GM18507 (cell line): ENCODE results near the gene XYLB.
"Not testable (repeated sequence)": the region's sequence is repeated elsewhere in the genome, so short reads cannot be mapped to it uniquely, and the experiment has no call there.

Experiments
- DNase-seq: peaks from one replicate; pipeline ENCODE4 v3.0.0; 2011; ENCODE audit warnings: low read depth; ENCODE audit not compliant: insufficient read length; ENCODE audit errors: extremely low spot score
- FAIRE-seq: peaks from 2 replicates; lab custom pipeline; 2011; peaks lifted over from hg19 to GRCh38; lab: Jason Lieb, UNC

The XYLB gene

DNA sequence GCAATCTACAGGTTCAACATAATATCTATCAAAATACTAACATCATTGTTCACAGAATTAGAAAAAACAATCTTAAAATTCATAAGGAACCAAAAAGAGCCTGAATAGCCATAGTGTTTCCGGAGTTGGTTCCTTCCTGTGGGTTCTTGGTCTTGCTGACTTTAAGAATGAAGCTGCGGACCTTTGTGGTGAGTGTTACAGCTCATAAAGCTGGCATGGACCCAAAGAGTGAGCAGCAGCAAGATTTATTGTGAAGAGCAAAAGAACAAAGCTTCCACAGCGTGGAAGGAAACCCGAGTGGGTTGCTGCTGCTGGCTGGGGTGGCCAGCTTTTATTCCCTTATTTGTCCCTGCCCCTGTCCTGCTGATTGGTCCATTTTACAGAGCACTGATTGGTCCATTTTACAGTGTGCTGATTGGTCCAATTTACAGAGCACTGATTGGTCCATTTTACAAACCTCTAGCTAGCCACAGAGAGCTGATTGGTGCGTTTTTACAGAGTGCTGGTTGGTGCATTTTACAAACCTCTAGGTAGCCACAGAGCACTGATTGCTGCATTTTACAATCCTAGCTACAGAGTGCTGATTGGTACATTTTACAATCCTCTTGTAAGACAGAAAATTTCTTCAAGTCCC is 92.0 kb downstream of the XYLB start:
- peak; percentile 5 for FAIRE-seq
- DNase-seq = not testable (repeated sequence)

DNA sequence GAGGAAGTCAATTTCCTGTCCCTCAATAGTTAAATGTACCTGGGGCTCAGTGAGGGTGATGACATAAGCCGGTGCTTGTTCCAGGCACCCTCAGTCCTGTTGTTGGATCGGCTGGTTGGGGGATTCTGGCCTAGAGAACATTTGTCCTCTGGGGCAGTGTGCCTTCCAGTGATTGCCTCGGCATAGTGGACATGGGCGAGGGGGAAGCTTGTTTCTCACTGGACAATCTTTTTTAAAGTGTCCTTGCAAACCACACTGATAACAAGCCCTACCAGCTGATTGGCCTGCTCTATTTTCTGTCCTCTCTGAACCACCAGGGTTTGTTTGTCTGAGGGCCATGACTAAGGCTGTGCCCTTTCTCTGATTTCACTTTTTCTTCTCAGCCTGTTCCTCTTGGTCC is 96.6 kb downstream of the XYLB start:
- DNase-seq, FAIRE-seq: not testable (repeated sequence)

- FAIRE-seq (no peak), DNase-seq (no peak)
Measured at GRCh38 chr3:38446085-38446686, 99.6 kb downstream of the XYLB start.

- FAIRE-seq = no peak
- DNase-seq = no peak
Measured at GRCh38 chr3:38446812-38447211, 100.2 kb downstream of the XYLB start.

DNA sequence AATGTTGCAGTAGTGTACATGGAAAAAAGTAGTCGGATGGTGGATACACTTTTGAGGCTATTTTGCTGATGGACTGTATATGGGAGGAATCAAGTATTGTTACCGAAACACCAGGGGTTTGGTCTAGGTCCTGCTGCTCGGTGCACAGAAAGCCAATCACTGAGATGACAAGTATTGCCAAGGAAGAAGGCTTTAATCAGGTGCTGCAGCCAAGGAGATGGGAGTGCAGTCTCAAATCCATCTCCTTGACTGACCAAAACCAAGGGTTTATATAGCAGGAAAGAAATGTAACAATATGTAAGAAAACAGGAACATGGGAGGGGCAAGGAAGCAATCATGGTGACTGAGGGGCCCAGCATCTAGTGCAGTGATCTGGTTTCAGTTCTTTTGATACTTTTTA is 104.3 kb downstream of the XYLB start:
- FAIRE-seq (no peak), DNase-seq (no peak)

GRCh38 chr3:38453075-38453912 is 106.7 kb downstream of the XYLB start, which contains the start of gene ACVR2B:
Gene ACVR2B (plus strand): TSS chr3:38453890. CDS start chr3:38454323, 433 bp downstream.
- FAIRE-seq (no peak), DNase-seq (peak; percentile 69)

GRCh38 chr3:38453913-38454177 is 107.3 kb downstream of the XYLB start:
- DNase-seq = no peak

GRCh38 chr3:38454178-38454883 is 107.7 kb downstream of the XYLB start:
- DNase-seq = no peak
- FAIRE-seq = no peak

More at GRCh38 chr3:38453913-38454177, 107.3 kb downstream of the XYLB start:
- FAIRE-seq = no peak

DNA sequence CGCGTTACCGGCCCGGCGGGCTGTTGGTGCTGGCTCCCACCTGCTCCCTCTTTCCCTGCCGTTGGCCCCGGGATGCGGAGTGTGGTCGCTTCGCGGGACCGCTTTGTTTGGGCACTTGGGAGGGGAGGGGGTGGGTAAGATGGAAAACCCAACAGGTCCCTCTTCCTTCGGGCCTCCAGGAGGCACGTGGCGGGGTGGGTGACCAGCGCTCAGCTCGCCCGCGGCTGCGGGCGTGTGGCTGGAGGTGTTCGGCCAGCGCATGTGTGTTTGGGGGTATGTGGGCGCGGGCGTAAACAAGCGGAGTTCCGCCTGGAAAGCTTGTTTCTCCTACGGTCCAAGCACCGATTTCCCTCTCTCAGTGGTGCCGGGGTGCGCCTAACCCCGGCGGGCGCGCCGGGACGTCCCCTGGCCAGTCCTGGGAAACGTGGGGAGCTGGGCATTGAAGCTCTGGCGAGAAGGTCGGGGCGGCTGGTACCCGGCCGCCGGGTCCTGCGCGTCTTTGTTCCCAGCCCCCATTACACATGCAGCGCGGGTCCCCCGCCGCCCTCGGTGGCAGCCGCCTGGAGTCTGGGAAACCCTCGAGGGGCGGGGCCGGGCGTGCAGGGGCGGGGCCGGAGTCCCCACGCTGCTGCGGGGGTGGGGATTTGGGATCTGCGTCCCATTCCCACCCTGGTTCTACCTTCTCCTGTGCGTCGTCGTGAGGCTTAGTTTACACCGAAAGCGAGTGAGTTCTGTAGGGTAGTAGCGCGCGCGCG is 108.5 kb downstream of the XYLB start:
- FAIRE-seq (no peak), DNase-seq (no peak)

DNA sequence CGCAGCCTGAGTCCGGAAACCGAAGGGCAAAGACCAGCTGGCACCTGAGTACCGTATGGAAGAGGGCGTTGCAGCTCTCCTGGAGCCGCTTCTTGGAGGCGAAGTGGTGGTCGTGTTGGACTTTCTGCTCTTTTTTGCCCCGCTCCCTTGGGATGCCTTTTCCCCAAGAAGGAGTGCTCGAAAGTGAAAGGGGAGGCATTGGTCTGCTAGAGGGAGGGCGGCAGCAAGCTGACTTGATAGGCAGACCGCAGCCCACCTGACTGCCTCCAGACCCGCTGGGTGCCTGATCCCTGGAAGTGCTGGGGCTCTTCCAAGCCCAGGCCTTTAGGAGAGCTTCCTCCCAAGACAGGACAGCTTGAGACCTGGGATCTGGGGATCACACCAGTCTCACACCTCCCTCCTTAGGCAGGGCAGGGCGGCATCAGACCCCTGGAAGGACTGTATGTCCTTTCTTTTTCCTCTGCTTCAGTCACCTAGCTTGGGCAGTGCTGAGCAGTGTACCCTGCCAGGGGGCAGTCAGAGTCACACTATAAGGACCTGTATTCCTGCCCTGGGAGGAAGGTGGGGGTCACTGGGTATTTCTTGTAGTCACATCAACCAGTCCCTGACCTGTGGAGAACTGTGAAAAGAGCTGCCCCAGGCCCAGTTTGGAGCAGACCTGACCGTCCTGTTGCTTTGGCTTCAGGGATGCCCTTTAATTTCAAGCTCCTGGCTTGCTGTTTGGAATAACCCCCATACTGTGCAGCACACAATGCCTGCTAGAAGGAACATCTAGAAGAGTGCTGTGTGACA is 109.2 kb downstream of the XYLB start:
- FAIRE-seq = no peak
- no peak for DNase-seq

DNA sequence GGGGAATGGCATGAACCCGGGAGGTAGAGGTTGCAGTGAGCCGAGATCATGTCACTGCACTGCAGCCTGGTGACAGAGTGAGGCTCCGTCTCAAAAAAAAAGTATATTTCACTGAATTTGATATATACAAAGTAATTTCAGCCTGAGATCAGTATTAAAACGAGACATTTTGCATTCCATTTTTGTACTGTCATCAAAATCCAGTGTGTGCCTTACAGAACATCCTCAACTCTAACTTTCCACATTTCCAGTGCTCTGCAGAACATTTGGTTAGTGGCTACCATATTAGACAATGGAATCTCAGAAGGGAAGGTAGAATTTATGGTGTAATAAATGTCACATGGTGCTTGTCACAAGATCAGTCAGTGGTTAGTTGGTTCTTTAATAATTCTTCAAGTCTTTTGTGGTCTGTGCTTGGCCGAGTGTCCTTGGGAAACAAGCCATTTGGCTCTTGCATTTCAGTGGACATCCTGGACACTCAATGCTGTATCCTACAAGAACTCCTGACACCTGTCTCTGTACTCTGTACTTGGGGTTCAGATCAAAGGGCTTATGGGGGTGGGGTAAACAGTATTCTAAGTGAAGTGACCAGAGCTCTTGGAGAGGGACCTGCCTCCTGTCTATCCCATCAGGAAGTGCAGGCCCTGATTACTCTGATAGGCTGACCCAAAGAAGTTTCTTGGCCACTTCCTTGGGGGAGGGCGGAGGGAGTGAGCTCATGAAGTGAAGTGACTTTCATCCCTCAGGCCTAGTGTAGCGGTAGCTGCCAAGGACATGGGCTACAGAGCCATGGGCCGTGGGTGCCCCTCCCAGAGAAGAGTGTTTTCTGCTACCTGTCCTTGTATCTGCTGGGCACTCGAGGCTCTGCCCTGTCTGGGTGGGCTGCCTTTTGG is 110.8 kb downstream of the XYLB start:
- DNase-seq (no peak), FAIRE-seq (no peak)

DNA sequence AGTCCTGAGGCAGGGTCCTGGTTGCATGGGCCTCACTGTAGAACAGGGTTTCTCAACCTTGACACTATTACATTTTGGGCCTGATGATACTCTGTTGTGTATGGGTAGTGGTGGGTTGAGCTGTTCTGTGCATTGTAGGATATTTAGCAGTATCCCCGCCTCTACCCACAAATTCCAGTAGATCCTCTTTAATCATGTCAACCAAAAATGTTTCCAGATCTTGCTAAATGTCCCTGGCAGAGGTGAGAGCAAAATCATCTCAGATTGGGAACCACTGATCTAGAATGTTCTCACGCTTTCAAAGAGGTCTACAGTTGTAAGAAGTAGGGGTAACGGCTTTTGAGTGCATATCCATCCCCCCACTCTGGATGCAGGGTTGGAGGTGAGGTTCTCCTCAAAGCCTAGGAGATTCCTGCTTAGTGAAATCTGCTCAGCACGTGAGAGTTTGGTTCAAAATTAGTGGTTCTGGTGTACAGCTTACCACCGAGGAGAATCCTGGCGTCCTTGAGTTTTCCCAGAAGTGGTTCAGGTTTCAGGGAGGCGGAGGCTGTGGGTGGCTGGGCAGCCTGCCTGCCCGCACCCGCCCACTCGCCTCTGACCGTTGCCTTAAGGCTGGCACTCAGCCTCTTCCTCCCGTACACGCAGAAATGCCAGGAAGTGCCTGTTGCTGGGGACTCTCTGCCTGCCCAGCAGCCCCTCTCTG is 112.4 kb downstream of the XYLB start:
- DNase-seq = no peak
- no peak for FAIRE-seq

DNA sequence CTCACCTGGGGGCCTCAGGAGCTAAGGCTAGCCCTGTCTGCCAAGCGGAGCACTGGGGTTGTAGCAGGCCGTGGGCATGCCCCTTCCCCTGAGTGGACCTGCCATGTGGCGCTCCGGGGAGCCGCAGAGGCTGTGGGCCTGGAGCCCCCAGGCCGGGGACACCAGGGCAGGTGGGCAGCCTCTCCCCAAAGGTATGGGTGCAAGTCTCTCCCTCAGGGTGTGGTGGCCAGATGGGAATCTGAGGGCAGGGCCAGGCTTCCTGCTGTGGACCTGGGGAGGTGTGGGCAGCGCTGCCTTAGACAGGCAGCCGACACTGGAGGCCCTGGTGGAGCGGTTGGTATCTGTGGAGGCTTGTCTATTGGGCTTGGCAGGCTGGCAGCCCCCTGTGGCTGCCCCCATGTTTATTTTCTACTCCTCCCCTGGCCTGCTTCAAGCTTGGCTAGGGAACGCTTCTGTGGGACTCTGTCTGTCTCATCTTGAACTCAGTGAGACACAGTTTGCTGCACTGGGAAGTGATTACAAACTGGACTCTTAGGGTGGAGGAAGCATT is 113.0 kb downstream of the XYLB start:
- DNase-seq (no peak), FAIRE-seq (no peak)

- DNase-seq = no peak
Measured at GRCh38 chr3:38460377-38461270, 114.0 kb downstream of the XYLB start.

More at GRCh38 chr3:38460377-38461270, 114.0 kb downstream of the XYLB start:
- FAIRE-seq = no peak
